ENCODE measurements around the gene NAA80.
"Not testable (repeated sequence)": the region's sequence is repeated elsewhere in the genome, so short reads cannot be mapped to it uniquely, and the experiment has no call there.

Gene NAA80

GRCh38 chr3:50289130-50289529 is 10.1 kb downstream of the NAA80 start:
- no peak for DNase-seq (ENCODE audit: low read depth)

- DNase-seq (ENCODE audit: low read depth), result no peak
These were observed 10.7 kb downstream of the NAA80 start for GRCh38 chr3:50288387-50289007.

GRCh38 chr3:50287262-50287661 is 11.9 kb downstream of the NAA80 start:
- DNase-seq (ENCODE audit: low read depth), result no peak

- DNase-seq (ENCODE audit: low read depth), result no peak
These were observed 12.6 kb downstream of the NAA80 start for GRCh38 chr3:50286322-50287227.

- DNase-seq (ENCODE audit: low read depth), result not testable (repeated sequence)
These were observed 15.1 kb downstream of the NAA80 start for GRCh38 chr3:50284121-50284520.

- DNase-seq (ENCODE audit: low read depth), result no peak
These were observed 19.8 kb downstream of the NAA80 start for GRCh38 chr3:50279255-50280016.

- DNase-seq (ENCODE audit: low read depth), result no peak
These were observed 20.4 kb downstream of the NAA80 start, which contains the start of gene LSMEM2 for GRCh38 chr3:50278880-50279224. Gene LSMEM2 (plus strand): TSS chr3:50279087. CDS start chr3:50279114, 27 bp downstream.

- no peak for DNase-seq (ENCODE audit: low read depth)
These were observed 20.9 kb downstream of the NAA80 start for GRCh38 chr3:50278123-50278879.

GRCh38 chr3:50276762-50277101 is 22.5 kb downstream of the NAA80 start:
- no peak for DNase-seq (ENCODE audit: low read depth)

GRCh38 chr3:50275996-50276761 is 23.0 kb downstream of the NAA80 start:
- DNase-seq (ENCODE audit: low read depth), result no peak

- no peak for DNase-seq (ENCODE audit: low read depth)
These were observed 23.8 kb downstream of the NAA80 start for GRCh38 chr3:50275141-50275995.

GRCh38 chr3:50274371-50275104 is 24.7 kb downstream of the NAA80 start:
- no peak for DNase-seq (ENCODE audit: low read depth)

GRCh38 chr3:50273689-50274065 is 25.5 kb downstream of the NAA80 start:
- DNase-seq (ENCODE audit: low read depth), result no peak

GRCh38 chr3:50272911-50273688 is 26.1 kb downstream of the NAA80 start:
- no peak for DNase-seq (ENCODE audit: low read depth)

GRCh38 chr3:50272538-50272910 is 26.7 kb downstream of the NAA80 start:
- DNase-seq (ENCODE audit: low read depth), result not testable (repeated sequence)

GRCh38 chr3:50271314-50271936 is 27.8 kb downstream of the NAA80 start:
- DNase-seq (ENCODE audit: low read depth), result no peak

- no peak for DNase-seq (ENCODE audit: low read depth)
These were observed 28.6 kb downstream of the NAA80 start for GRCh38 chr3:50270422-50271224.

Data from HS-5 (cell line).